ENCODE data around the gene ITPRIPL1.
"Not testable (repeated sequence)": the region's sequence is repeated elsewhere in the genome, so short reads cannot be mapped to it uniquely, and the experiment has no call there.

The ITPRIPL1 gene, protein sequence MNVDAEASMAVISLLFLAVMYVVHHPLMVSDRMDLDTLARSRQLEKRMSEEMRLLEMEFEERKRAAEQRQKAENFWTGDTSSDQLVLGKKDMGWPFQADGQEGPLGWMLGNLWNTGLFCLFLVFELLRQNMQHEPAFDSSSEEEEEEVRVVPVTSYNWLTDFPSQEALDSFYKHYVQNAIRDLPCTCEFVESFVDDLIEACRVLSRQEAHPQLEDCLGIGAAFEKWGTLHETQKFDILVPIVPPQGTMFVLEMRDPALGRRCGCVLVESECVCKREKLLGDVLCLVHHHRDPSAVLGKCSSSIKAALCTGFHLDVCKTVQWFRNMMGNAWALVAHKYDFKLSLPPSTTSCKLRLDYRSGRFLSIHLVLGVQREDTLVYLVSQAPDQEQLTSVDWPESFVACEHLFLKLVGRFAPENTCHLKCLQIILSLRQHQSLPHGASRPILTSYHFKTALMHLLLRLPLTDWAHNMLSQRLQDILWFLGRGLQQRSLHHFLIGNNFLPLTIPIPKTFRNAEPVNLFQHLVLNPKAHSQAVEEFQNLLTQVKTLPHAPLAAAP

DNA sequence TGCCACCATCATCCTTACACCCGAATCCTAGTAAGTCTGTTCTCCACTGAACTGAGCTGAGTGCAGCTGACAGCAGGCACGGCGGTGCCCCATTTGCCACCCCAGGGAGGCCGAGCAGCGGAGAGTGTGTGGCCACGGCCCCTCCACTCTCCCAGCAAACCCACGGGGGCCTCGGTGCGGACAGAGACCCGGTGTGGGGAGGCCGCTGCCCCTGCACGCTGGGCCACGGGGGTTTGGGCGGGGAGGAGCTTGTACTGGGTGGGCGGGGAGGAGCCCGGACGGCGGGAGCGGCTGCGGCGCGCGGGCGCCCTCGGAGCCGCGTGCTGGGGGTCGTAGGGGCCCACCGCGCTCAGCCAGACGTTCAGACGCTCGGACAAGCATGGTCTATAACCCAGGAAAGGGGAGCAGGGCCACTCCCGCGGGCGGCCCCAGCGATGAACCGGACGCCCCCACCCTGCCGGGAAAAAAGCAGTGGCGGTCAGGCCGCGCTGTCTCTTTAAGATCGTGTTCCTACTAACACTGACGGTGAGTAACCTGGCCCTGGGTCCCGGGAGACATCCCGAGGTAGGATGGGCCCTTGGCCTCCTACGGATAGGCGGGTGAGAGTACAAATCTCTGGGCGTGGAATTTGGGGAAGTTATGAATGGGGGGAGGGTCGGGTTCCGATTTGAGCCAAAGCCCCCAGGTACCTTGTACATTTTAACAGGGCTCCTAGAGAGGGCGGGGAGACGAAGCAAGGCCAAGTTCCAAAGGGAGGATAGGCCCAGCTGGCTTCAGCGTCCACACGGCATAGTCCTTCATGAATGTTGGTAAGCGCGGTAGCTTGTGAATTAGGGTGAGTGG is at the start of gene ITPRIPL1:
TSS of gene ITPRIPL1 (plus strand) at position 277 of the 843 bp plus-strand sequence. CDS start at position 800, 523 bp downstream.
- peak; percentile 31 for DNase-seq

DNA sequence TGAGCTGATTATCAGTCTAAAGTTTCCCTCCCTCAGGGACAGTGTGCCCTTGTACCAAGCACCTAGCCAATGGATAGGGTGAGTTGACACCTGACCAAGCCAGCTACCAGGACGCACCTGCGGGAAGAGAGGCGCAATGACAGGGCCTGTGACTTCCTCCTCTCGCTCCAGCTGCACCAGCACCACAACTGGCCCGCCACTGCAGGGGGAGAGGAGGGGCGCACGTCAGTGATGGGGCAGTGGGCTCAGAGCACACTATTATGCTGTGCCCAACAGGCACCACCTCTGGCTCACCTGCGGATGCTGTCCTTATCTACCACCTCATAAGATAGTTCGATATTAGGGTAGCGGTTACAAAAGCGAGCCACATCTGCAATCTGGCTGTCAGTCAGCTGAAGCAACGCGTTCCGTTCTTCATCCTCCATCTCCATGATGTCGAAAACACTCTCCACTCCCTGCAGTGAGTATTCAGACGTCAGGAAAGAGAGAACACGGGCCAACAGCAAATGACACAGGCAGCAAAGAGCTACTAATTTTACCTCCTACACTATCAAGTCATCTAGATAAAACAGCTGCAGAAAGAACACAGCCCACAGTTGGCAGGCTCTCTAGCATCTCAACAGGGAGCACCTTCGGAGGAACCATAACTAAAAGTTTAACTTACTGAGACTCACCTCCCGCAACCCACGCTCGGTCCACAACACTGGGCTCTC is 48.2 kb upstream of the ITPRIPL1 start:
- no peak for DNase-seq

DNA sequence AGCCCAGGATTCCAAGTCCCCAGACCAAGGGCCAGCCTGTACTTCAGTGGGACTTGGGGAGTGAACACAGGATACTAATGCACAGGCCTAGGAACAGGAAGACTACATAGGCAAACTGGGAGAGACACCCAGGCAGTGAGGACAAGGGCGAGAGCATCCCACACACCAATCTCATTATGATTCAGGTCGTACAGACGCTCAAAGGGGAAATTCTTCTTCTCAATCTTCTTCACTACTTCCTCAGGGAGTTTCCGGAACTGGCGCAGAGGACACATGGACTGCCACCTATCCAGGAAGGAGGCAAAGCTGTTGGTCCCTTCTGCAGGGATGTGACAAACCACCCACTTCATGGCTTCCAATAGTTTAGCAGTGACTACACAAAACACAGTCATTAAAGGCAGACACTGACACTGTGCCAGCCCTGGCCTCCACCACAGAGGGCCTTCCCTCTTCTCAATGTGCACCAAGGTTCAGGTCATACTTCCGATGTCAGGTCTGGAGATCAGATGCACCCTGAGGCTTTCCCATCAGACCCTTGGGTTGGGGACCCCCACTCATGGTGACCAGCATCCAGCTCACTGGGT is 37.8 kb upstream of the ITPRIPL1 start:
- no peak for DNase-seq

DNA sequence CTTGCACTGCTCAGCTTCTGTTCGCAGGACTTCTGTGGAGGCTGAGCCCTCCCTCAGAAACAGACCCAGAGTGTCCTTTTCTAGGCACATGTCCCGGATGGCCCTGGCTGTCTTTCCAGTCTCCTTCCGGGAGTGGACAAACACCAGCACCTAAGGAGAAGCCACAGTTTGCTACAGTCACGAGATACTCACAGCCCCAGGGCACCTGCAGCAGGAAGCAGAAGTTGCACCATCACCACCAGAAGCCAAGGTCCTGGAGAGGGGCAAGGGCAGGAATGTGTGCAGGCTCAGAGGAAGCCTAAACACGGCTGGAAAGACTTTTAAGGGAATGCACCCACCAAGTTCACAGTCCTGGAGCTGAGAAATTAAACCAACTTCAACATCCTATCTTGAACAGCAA is 33.4 kb upstream of the ITPRIPL1 start:
- DNase-seq: no peak

DNA sequence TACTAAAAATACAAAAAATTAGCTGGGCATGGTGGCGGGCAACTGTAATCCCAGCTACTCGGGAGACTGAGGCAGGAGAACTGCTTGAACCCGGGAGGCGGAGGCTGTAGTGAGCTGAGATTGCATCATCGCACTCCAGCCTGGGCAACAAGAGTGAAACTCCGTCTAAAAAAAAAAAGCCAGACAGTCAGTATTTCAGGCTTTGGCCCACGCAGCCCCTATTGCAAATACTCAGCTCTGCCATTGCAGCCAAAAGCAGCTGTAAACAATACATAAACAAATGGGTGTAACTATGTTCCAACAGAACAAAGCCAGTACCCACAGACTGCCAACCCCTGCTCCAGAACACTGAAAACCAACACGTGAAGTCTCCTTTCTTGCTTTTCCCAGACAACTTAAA is 30.8 kb upstream of the ITPRIPL1 start:
- DNase-seq: not testable (repeated sequence)

DNA sequence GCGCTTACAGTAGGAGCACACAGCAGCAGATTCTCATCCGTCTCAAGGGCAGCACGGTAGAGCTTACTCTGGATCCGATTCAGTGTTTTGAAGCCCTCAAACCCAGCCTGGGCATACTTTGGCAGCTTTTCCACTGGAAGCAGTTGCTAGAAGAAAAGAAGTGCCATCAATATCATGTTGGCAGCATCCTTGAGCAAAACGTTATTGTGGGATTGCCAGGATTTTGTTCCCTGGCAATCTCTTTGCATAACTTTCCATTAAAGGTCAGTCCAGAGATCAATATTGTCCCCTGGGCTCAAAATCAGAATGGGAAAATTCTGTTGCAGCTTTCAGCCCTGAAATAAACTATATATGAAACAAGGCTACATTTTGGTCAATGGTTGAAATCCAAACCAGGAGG is 28.2 kb upstream of the ITPRIPL1 start:
- DNase-seq: no peak

DNA sequence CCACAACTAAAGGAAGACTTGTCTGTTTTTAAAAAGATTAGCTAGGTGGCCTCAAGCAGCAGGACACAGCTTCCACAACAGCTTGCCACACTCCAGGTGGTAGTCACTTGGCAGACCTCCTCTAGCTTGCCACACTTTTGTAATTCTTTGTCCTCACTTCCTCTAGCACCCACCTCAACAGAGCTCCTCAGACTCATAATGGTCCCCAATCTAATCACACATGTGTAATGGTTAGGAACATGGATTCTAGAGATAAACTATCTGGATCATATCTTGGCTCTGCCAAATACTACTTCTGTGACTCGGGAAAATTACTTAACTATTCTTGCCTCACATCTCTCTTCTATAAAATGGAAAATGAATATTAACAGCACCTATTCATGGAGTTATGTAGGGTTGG is 23.3 kb upstream of the ITPRIPL1 start:
- DNase-seq: no peak

DNA sequence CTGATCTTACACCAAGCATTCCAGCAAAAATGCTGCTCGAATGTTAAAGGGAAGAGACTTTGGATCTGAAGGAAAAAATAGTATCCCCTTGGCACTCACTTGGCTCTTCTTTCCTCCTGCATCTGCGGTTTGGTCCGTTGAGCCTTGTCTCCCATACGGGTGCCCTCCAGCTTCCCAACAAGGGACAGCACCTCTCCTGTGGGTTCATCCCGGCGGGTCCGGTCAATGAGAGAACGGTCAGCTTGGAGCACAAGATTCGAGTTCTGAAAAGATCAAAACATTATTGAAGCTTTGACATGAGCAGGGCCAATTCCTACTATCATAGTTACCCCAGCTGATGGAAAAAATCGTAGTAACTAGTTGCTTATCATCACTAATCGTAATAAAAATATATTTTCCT is 20.5 kb upstream of the ITPRIPL1 start:
- DNase-seq: no peak

DNA sequence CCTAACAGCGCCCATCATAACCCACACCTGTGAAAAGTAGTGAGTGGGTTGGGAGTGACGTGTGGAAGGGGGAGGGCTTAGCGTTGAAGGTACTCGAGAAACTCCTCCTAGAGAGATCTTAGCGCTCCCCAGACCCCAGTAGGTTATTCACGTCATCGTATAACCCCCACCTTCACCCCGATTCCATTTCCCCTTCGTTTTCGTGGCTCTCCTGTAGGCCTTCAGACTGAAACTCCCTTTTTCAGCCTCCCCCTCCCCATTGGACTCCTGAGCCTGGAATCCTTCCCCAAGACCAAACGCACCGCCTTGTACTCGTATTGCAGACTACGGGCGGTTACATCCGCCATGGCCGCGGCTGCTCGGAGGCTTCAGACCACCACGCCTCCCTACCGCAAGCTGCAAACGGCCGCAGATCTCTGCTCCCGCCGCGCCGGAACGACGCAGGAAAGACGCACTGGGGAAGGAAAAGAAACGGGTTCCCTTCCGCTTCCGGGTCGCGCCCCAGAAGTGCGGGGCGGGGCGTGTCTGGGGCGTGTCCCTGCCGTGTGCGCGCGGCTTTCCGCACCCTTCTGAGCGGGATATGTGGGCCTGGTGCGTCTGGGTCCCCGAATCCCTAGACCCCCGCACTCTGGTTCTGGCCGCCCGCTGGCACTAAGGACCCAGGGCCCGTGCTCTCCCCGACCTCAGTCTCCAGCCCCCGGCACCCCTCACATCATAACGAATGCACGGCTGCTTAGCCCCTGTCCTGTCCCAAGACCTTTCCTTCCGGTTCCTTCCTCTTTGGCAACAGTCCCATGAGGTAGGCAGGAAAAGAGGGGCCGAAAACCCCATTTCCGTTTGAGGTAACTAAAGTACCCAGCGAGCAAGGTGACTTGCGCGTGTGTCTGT is 19.8 kb upstream of the ITPRIPL1 start, which contains the start of gene SNRNP200:
TSS of gene SNRNP200 (minus strand) at position 456 of the 888 bp plus-strand sequence. CDS start at position 347, 109 bp downstream.
- DNase-seq: peak; percentile 91

DNA sequence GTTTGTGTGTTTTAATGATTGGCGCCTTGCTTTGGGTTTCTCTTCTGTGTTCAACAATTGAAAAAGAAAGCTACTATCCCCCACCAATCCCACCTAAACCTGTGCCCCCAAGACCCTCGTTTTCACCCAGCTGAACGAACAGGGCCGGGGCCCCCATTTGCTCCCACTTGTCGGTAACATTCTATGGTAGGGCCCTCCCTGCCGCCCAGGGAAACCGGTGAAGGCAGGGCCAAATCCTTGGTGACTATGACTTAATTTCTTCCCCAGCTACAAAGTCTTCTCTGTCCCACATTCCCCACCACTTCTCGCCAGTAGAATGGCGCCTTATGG is 19.2 kb upstream of the ITPRIPL1 start:
- DNase-seq: no peak

DNA sequence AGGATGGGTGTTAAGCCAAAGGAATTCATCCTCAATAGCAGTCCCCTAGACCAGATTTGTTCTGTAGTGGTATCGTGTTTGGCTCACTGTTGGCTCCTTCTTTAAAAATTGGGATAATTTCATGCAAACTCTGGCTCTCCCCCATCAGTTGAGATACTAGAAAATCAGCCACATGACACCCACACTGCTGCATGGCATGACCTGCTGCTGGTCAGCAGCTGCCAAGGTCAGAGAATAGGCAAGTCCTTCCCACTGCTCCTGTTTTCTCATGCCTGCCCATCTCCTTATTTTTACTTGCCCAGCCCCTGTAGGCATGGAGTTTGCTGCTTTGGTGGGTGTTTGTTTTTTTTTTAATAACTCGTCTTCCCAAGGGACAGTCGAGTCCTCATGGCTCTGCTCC is 18.7 kb upstream of the ITPRIPL1 start:
- DNase-seq: no peak

DNA sequence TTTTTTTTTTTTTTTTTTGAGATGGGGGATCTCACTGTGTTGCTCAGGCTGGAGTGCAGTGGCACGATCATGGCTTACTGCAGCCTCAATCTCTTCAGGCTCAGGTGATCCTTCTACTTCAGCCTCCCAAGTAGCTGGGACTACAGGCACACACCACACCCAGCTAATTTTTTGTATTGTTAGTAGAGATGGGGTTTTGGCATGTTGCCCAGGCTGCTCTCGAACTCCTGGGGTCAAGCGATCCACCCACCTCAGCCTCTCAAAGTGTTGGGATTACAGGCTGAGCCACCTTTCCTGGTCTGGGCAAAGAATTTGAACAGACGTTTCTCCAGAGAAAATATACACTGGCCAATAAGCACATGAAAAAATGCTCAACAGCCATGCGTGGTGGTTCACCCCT is 16.9 kb upstream of the ITPRIPL1 start:
- no peak for DNase-seq

DNA sequence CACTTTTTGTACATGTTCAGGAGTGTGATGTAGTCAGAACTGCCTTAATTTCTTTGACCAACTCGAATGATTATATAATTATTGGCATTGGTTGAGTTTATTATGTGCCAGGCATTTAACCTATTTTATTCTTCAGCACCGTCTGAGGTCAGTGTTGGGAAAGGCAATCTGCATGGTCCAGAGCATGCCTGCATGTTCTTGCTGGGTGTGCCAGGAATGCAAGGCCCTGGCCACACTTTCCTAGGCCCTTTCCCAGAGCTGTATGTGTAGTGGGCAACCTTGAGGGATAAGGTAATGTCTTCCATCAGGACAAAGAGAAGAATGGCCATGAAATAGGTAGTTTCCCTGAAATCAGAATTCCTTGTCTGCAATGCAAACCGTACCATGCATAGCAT is 10.1 kb upstream of the ITPRIPL1 start:
- DNase-seq: no peak

DNA sequence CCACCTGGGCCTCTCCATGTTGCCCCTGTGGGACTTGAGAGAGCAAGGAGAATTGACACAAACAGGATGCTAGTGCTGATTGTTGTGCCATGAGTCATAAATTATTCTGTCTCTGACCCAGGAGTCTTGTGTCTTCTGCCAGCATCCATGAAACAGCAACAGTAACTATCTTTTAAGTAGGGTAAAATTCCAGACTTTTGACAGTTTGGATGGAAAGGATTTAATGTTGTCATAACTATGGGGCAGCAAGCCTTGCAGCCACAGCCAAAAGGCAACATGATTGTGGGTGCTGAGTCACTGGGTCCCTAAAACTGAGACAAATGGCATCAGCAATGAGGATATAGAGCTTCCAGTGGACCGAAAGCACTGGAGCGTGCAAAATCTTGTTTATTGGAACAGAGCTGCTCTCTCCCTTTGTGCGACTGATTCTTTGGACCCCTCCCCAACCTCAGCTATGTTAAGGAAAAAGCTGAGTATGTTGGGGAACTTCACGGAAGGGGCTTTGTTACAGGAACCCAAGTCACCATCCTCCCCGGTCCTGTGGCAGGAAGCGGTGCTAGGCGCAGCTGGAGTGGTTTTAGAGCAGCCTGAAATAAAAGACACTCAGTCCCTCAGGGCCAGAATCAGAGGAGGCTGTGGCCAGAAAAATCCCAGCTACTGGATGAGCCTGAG is 9.6 kb upstream of the ITPRIPL1 start:
- DNase-seq: peak; percentile 33

DNA sequence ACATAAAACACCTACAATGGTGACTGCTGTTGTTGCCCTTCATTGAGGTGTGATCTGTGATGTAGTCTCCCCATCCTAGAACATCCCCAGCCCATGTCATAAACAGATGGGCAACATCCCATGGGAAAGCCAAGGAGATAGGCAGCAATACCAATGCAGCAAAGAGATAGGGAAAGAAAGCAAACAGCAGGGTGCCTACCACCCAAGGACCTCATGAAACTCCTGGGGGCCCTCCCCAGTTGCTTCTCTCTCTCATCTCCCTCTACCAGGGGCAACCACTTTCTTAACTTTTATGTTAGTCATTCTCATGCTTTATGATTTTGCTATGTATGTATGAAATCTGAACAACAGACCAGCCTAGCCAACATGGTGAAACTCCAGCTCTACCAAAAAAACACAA is 8.1 kb upstream of the ITPRIPL1 start:
- no peak for DNase-seq

DNA sequence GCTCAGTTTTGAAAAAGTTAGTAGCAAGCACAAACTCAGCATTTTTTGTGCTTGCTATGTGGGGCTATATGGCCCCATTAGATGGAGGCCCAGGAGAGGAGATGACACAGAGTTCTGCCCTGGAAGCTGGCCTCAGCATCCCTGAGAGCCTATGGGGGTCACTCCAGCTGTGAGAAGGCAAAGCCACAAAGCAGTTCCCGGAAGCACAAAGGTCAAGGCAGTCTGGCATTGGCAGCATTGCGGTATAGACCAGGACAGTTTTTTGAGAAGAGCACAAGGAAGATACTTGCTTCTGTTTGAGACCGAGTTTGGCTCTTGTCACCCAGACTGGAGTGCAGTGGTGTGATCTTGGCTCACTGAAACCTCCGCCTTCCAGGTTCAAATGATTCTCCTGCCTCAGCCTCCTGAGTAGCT is 7.5 kb upstream of the ITPRIPL1 start:
- DNase-seq: no peak

DNA sequence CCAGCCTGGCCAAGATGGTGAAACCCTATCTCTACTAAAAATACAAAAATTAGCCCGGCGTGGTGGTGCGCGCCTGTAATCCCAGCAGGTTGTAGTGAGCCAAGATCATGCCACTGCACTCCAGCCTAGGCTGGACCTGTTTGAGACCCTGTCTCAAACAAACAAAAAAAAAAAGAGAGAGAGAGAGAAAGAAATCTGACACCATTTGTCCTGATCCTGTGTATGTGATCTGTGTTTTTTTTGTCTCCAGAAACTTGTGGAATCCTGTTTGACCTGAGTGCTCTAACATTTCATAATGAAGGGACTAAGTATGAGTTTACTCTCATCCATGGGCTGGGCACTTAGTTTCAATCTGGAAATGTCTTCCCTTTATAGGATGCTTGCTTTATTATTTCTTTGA is 6.4 kb upstream of the ITPRIPL1 start:
- DNase-seq: no peak

DNA sequence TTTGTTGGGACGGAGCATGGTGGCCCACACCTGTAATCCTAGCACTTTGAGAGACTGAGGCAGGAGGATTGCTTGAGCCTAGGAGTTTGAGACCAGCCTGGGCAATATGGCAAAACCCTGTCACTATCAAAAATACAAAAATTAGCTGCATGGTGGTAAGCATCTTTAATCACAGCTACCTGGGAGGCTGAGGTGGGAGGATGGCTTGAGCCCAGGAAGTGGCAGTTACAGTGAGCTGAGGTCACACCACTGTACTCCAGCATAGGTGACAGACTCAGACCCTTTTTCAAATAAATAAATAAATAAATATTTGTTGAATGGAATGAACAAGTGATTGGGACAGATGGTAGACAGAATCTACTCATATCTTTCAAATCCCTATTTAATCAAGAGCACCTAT is 5.7 kb upstream of the ITPRIPL1 start:
- DNase-seq: no peak

DNA sequence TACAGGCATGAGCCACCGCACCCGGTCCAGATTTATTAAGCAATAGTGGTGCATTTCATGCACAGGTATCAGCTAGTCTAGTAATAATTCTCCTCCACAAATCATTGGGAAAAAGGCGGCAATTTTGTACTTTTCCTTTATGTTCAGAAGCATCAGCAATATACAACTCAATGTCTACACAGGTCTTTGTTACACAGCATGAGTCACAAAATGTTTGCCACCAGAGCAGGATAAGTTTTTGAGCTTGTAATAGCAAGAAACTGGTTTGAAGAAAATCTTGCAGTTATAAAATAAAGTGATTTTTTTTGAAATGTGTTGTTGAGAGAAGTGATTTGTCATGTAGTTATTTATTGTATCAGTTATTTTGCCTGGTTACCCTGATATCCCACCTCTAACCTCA is 4.8 kb upstream of the ITPRIPL1 start:
- no peak for DNase-seq

DNA sequence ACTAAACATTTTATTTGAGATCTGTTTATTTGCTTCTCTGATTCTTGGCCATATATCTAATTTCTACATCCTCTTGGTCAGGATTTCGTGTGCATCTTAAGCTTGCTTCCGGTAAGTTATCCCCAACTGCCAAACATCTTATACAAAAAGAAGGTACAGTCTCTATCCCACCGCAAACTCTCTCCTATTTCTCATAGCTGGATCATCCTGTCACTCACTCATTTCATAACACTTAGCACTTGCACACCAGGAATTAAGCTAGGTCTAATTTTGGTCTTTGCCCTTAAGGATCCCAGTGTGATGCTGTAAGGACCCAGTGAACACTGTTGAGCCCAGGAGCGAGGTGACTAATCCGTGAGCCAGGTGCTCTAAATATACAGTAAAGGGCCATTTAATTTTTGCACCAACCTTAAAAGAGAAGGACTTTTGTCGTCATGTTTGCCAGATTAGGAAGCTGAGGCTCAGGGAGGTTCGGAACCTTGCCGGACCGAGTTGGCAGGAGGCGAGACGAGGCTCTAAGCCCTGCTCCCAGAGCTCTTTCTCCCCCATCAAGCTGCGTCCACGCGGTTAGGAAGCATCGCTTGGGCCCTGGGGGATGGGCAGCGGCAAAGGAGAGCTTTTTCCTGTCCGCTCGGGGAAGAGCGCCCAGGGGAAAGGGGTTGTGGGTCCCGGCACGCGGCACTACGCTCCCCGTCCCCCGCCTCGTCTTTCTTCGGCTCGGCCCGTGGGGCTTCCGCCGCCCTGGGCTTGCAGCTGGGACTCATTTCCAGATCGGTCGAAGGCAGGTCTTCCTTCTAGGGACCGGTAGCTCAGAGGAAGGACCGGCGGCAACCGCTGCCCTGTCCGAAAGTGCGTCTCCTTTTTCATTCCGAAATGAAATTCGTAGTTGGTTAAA is 4.1 kb upstream of the ITPRIPL1 start:
- no peak for DNase-seq
